Measurements from ENCODE around the gene LALBA. TPM values are rescaled to one million over a fixed set of nuclear protein-coding genes. Genes with fewer than 3 reads are reported as not detected.

LALBA gene
- total RNA-seq, 4 donors from 2014 or later = not detected

- H3K27me3 ChIP-seq = no peaks in the 10 kb centered on the region
- H3K4me1 ChIP-seq = no peaks in the 10 kb centered on the region
- no peaks in the 10 kb centered on the region for H3K36me3 ChIP-seq
- H3K9me3 ChIP-seq = peaks cover 0 to 38% (median 3%) of the 10 kb centered on the region in 4 donors
- DNase-seq (ENCODE audit: low spot score in 2 of 2) = no peak
- TF ChIP-seq CTCF (IDR thresholded peaks at IDR 0.05) (no peak), EP300 (IDR thresholded peaks at IDR 0.05) (no peak), POLR2A (IDR thresholded peaks at IDR 0.05) (no peak)
- H3K4me3 ChIP-seq = no peak overlapping the region
- WGBS, 2 donors = 77 to 82% methylated on average over 11 of the region's 11 CpGs
- H3K27ac ChIP-seq = no peak overlapping the region
These were observed 31.3 kb upstream of the LALBA start for GRCh38 chr12:48601013-48601756.

GRCh38 chr12:48600552-48600951, 30.7 kb upstream of the LALBA start:
- Histone ChIP-seq H3K9me3 (peaks cover 0 to 37% (median 1%) of the 10 kb centered on the region in 4 donors), H3K27ac (no peak overlapping the region), H3K4me1 (no peaks in the 10 kb centered on the region), H3K27me3 (no peaks in the 10 kb centered on the region), H3K4me3 (no peak overlapping the region), H3K36me3 (no peaks in the 10 kb centered on the region)
- no peak for DNase-seq (ENCODE audit: low spot score in 2 of 2)
- TF ChIP-seq EP300 (IDR thresholded peaks at IDR 0.05) (no peak), POLR2A (IDR thresholded peaks at IDR 0.05) (no peak), CTCF (IDR thresholded peaks at IDR 0.05) (no peak)
- WGBS, 2 donors = 60 to 61% methylated on average over 2 of the region's 2 CpGs

- no peak for TF ChIP-seq POLR2A (IDR thresholded peaks at IDR 0.05)
- no peak for TF ChIP-seq CTCF (IDR thresholded peaks at IDR 0.05)
- no peak for TF ChIP-seq EP300 (IDR thresholded peaks at IDR 0.05)
- DNase-seq (ENCODE audit: low spot score in 2 of 2) = no peak
- no peaks in the 10 kb centered on the region for H3K27me3 ChIP-seq
- no peak overlapping the region for H3K27ac ChIP-seq
- no peaks in the 10 kb centered on the region for H3K36me3 ChIP-seq
- no peak overlapping the region for H3K4me3 ChIP-seq
- WGBS, 2 donors = 51 to 57% methylated on average over 2 of the region's 2 CpGs
- H3K4me1 ChIP-seq = no peaks in the 10 kb centered on the region
- peaks cover 0 to 18% (median 1%) of the 10 kb centered on the region in 4 donors for H3K9me3 ChIP-seq
These were observed 22.8 kb upstream of the LALBA start for GRCh38 chr12:48592591-48593086.

- no peak overlapping the region for H3K4me3 ChIP-seq
- H3K27ac ChIP-seq = no peak overlapping the region
- H3K4me1 ChIP-seq = no peaks in the 10 kb centered on the region
- 85 to 98% methylated on average over 5 of the region's 5 CpGs for WGBS, 2 donors
- TF ChIP-seq POLR2A (IDR thresholded peaks at IDR 0.05) = no peak
- TF ChIP-seq EP300 (IDR thresholded peaks at IDR 0.05) = no peak
- no peak for TF ChIP-seq CTCF (IDR thresholded peaks at IDR 0.05)
- DNase-seq (ENCODE audit: low spot score in 2 of 2) = no peak
- H3K27me3 ChIP-seq = no peaks in the 10 kb centered on the region
- H3K36me3 ChIP-seq = no peaks in the 10 kb centered on the region
- no peaks in the 10 kb centered on the region for H3K9me3 ChIP-seq
These were observed 16.5 kb upstream of the LALBA start for GRCh38 chr12:48586361-48586760.

- Histone ChIP-seq H3K4me3 (no peak overlapping the region), H3K27me3 (no peaks in the 10 kb centered on the region), H3K27ac (no peak overlapping the region), H3K4me1 (no peaks in the 10 kb centered on the region), H3K9me3 (no peaks in the 10 kb centered on the region), H3K36me3 (no peaks in the 10 kb centered on the region)
- 44 to 46% methylated on average over 2 of the region's 2 CpGs for WGBS, 2 donors
- DNase-seq (ENCODE audit: low spot score in 2 of 2) = no peak
- TF ChIP-seq CTCF (IDR thresholded peaks at IDR 0.05) (no peak), POLR2A (IDR thresholded peaks at IDR 0.05) (no peak), EP300 (IDR thresholded peaks at IDR 0.05) (no peak)
These were observed 13.9 kb upstream of the LALBA start for GRCh38 chr12:48583728-48584127.

All from tibial nerve (tissue), 4 donors.